NCI-H1092 treated with DMSO at 0.1 percent for 48 hours (cell line): ENCODE results near the gene FLYWCH2.
"Not testable (repeated sequence)": the region's sequence is repeated elsewhere in the genome, so short reads cannot be mapped to it uniquely, and the experiment has no call there.

ENCODE experiments used
- DNase-seq: peaks from one replicate; lab custom pipeline; 2025; lab: John Stamatoyannopoulos, UW

FLYWCH2 gene

DNA sequence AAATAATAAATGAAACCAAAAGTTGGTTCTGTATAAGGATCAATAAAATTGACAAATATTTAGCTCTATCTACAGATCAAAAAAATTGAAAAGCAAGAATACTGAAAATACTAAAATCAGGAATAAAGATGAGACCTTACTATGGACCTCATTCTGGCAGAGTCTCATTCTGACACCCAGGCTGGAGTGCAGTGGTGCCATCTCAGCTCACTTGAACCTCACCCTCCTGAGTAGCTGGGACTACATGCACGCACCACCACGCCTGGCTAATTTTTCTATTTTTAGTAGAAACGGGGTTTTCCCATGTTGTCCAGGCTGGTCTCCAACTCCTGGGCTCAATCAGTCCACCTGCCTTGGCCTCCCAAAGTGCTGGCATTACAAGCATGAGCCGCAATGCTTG is 59.0 kb downstream of the FLYWCH2 start:
- DNase-seq, result no peak

DNA sequence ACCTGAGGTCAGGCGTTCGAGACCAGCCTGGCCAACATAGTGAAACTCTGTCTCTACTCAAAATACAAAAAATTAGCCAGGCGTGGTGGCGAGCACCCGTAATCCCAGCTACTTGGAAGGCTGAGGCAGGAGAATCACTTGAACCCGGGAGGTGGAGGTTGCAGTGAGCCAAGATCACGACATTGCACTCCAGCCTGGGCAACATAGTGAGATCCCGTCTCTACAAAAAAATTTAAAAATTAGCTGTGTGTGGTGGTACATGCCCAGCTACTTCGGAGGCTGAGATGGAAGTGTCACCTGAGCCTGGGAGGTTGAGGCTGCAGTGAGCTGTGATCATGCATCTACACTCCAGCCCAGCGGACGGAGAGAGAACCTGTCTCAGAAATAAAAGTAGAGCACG is 60.7 kb downstream of the FLYWCH2 start:
- DNase-seq, result not testable (repeated sequence)

DNA sequence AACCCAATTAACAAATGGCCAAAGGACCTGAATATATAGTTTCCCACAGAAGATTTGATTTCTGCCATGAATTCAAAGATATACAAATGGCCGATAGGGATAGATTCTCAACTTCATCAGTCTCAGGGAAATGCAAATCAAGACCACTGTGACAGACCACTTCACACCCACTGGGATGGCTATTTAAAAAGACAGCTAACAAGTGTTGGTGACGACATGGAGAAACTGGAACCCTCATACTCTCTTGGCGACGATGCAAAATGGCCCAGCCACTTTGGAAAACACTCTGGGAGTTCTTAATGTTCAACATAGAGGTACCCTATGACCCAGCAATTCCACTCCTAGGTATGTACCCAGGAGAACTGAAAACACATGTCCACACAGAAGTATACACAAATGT is 63.6 kb downstream of the FLYWCH2 start:
- no peak for DNase-seq
